HG02623 (cell line): ENCODE measurements around the gene RPL27A.

Experiments
- ATAC-seq: cut with Tn5 transposase; IDR thresholded peaks from one replicate; pipeline ENCODE4 v1.9.1; 2021; ENCODE audit warnings: moderate library complexity; ENCODE audit not compliant: unreplicated experiment

The RPL27A gene

DNA sequence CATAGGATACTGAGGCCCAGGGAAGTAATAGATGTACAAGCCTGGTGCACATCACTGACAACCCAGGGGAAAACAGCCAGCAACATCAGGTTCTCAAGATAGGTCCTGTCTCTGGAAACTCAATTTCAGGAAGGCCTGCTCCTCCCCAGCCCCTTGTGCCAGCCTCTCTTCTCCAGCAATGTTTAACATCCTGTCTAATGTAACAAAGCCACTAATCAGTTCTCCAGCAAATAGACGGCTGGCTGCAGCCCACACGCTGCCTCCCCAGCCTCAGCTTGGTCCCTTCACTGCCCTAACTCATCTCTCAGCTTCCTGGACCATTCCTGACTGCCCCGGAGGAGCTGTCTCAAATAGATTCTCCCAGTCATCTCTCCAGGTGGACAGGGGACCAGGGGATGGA is 37.8 kb downstream of the RPL27A start:
- ATAC-seq = no peak

DNA sequence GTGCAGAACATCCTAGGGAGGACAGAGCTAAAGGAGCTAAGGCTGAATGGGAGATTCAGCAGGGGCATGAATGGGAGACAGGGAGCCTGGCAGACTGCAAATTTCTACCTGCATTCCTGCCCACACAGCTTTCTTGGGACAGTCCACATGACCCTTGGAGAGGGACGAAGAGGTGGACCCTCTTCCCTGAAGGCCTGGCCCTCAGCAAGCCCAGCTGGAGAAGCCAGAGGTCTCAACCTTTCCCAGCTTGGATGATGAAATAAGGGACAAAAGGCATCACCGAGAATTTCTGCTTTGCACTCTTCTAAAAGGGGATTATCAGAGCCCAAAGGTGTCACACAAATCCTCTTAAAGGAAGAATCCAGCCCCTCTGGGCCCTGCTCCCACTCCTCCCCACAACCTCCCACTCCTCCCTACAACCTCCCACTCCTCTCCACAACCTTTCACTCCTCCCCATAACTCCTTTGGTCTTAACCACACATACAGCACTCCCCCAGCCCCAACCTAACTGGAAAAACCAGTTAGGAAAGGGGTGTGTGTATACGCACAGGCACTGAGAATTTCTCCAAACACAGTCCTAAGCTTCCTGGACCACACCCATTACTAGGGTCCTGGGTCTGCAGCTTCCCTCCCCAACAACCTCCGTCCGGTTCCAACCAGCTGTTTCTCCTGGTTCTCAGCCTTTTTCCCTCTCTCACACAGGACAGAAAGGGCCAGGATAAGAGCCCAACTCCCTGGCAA is 38.4 kb downstream of the RPL27A start:
- ATAC-seq = no peak

DNA sequence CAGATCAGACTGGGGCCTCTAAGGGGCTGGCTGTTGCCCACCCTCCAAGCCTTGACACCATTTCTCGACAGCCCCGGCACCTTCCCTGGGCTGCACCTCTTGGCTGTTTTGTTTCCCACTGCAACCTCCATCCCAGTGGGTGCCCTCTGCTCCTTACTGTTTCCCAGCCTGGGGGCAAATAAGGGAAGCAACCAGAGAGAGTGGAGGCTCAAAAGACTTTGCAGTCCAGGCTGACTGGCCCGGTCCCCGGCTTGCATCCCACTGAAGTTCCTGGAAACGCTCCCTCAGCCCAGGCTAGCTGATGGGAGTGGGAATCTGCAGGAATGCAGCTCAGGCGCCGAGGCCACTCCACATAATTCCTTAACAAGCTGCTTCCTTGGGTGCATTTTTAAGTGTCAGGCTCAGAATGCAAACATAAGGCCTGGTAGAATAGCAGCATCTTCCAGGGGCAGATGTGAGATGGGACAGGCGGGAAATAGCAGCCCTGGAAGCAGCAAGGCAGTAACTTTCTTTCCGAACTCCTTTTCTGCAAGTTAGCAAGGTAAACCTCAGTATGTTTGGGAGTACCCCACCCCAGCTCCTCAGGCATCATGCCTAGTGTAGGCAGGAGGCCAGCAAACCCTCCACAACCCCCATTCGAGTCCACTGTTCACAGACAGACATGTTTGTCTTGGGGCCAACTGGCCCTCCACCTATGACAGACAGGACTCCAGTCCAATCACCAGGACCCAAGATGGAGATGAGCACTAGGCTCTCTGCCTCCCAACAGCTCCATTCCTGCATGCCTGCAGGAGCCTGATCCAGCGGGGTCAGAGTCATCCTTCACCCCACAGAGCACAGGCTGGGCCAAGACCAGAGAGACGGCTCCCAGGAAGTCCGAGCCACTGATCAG is 39.3 kb downstream of the RPL27A start:
- no peak for ATAC-seq

DNA sequence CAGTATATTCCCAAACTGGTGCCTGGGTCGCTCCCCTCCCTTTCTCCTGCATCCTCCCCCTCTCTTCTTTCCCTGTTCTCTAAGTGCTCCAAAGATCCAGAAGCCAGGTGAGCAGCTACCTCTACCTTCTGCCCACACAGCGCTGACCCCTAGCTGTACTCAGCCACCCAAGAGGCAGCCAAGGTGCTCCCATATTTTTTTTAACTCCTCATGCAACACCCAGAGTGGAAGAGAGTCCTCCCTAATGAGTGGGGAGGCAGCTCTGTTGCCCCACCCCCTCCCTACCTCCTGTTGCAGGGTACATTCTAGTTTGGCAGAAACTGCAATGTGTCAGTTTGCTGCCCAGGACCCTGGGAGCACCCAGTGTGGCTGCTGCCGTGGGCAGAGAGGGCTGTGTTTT is 40.2 kb downstream of the RPL27A start:
- no peak for ATAC-seq

DNA sequence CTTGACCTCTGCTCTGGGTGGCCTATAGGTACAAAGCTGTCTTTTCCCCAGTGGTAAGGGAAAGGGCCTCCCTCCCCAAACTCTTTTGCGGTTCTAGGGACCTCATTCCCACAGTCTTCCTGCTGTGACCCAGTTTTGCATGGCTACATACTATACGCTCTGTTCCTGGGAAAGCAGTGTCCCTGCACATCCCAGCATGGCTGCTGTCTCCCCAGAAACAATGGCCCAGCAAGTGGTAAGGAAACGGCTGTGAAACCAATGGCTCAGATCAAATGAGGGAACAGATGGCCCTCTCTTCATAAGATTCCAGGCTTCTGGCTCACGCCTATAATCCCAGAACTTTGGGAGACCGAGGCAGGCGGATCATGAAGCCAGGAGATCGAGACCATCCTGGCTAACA is 41.1 kb downstream of the RPL27A start:
- no peak for ATAC-seq

DNA sequence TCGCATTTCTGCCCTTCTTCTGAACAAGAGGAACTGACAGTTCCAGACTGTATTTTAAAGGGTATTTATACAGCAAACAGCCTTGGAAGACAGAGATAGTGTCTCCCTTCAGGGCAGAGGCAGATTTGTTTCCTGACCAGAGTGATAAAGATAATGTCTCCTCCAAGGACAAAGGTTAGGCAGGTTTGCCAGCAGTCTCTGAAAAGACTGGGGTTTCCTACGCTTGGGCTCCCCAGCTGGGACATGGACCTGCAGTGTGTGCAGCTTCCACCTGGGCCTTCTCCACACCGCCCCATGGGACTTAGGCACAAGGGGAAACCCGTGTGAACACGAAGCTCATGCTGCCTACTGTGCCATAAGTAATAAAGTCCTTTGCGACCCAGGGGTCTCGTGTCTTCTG is 42.1 kb downstream of the RPL27A start:
- ATAC-seq = no peak

DNA sequence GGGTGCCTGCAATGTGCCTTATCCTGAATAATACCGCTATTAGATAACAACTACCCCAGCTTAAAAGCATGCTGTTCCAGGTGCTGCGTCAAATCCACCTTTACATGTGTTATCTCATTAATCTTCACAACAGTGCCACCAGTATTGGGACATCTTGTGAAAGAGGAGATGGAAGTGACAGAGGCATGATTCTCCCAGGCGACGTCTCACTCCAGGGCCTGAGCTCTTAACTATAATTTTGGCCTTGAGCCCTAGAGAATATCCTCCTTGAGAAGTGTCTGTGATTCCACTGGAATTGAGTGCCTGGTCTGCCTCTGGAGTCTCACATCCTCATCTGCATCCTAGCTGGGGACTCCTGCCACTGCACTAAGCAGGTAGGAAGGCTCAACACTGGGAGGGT is 43.8 kb downstream of the RPL27A start:
- ATAC-seq = no peak

DNA sequence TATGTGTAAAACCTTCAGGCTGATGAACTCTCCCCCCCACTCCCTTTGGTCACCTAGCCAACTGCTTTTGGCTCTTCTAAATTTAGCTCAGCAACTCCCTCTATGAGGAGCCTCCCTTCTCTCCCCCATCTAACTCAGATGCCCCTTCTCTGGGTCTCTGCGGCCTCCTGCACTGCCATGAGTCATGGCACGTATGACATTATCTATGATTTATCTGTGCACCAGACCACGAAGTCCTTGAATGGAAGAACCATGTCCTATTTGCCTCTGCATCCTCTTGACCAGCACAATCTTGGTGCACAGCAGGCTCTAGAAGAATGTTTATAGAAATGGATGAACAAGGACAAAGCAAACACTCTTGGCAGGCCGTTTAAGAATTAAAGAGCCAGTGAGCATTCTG is 46.0 kb downstream of the RPL27A start:
- no peak for ATAC-seq

DNA sequence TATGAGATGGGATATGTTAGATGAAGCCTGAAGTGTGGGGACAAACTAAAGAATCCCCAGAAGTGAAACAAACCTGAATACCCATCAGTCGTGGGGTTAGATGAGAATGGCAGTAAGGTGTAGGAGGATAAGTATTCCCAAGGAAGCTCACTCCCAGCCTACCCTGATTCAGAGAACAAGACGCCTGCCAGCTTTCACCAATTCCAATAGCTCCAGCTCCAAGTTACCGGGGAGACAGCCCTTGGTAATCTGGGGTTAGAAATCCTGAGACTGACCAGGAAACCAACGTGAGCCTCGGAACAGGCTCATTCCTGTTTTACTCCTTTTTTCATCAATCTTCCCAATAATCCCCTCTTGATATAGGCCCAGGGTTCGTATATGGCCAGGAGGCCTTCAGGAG is 46.5 kb downstream of the RPL27A start:
- no peak for ATAC-seq

DNA sequence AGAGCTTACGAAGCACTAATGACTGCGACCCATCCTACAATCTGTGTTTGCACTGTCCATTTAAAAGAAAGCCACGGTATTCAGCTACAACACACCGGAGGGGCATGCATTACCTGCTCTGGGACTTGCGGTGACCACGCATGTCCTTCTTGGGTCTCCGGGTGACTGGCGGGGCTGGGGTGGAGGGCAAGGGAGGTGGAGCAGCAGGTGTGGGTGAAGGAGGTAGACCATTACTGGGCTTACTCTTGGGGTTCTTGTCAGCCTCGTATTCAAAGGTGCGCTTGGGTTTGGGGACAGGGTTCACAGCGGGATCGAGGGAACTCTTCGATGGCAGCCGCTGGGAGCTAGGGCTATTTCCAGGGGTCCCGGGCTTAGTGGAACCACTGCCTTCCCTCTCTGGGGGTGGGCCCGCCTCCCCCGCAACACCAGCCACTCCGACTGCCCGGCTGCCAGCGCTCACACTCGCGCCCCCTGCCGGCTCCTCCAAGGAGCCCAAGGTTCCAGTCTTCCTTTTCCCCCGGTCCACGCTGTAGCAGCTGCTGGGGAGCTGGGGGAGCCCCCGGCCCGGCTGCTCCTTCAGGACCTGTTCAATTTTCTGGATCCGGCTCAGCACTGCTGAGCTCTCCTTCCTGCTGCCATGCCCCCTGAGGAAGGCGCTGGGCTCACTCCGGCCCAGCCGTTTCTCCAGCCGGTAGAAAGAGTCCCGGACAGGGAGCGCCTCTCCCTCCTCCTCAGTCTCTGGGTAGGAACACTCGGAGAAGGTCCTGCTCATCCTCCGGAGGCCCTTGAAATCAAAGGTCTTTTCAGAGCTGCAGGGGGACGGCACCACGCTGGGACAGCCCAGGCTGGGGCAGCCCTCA is 47.5 kb downstream of the RPL27A start:
- ATAC-seq = no peak

DNA sequence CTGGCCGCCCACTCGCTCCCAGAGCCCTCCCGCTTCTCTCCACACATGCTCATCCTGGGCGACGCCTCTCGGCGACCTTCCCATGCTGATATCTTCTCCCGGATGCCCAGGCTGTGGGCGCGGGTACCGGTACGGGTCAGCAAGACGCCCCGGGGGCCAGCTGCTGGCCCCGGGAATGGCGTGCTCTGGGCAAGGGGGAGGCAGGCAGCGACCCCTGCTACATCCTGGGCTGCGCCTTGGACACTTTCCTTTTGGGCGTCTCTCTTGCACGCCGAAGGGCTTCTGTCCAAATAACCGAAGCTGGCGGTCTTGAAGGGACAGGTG is 48.1 kb downstream of the RPL27A start:
- no peak for ATAC-seq

DNA sequence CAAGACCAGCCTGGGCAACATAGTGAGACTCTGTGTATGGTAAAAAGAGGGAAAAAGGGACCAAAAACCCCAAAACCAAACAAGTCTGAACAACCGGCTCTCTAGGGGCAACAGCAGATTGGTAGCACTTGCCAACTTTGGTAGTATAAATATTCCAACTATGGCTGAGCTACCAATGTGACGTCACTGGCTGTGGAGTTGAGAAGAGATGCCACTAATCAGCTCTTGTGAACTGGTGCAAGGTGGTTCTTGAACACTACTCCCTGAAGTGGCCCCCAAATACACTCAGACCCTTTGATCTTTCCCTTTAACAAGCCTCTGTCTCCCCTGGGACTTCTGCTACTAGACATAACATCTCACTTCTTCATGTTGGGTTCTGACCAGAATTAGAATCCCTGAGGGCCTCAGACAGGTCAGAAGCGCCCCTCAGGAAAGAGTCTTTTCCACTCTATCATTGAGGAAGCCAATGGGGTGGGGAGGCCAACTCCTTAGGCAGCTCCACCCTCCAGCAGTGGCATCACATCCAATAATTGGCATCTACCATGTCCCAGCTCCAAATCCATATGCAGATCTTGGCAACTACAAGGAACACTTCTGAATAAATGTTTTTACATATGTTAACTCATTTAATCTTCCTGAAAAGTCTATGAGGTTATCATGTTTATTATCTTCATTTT is 49.2 kb downstream of the RPL27A start:
- ATAC-seq = no peak

DNA sequence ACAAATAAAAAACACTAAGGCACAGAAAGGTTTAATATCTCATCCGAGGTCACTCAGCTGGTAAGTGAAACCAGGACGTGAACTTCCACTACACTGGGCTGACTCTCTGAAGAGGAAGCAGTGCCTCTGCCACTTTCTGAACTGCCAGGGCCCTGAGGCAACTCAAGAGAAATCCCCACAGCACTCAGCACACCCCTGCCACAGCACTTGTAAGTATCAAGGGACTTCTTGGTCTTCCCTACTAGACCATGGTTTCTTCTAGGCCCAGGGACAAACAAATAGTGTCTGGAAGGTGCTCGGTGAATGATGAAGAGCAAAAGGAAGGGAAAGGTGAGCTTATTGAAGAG is 49.7 kb downstream of the RPL27A start:
- peak; percentile 79 for ATAC-seq

DNA sequence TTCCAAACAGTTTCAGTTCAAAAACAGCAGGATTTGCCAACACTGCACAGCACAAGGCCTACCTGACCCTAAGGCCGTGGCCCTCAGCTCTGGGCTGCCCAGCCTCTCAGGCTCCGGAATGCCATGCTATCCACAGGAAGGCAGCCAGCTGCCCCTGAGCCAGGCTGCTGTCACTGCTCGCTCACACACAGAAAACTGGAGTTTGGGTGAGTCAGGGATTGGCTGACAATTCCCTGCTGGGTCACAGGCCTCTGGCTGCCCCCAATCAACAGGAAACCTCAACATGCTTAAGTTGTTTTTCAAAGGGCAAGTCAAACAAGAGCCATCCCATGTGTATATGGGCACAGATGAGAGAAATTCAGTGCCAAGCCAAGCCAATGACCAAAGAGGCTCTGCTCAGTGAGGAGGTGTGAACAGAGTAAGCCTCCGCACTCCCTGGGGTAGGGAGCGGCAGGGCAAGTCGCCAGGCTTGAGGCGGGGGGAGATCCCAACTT is 50.2 kb downstream of the RPL27A start:
- ATAC-seq = no peak

DNA sequence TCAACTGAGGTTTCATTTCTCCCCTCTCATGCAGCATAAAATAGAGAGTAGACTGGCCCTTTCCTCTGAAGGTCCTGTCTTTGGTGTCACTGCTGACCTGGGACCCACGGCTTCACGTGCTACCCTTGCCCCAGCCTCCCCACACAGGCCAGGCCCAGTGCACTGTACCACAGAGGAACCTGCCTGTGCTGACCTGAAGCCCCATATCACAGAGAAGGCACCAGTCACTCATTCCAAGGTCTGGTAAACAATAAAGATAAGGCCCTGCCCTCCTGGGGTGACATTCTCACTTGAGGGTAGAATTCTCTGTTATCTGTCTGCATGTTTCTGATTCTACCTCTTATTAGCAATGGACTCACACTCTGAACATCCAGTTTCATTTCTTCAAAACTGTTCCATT is 51.3 kb downstream of the RPL27A start:
- no peak for ATAC-seq

DNA sequence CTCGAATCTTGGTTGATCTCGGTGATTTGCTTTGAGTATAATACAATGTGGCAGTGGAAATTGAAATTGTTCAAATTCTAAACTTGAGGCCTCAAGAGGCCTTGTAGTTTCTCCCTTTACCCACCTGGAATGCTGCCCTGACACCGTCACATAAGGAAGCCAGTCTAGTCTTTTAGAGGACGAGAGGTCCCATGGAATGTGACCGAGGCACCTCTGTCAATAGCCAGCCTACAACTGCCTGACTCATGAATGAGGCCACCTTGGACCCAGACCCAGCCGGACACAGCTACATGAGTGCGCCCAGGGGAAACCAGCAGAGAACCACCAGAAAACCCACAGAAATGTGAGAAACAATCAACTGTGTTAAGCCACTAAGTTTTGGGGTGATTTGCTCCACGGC is 52.5 kb downstream of the RPL27A start:
- no peak for ATAC-seq

DNA sequence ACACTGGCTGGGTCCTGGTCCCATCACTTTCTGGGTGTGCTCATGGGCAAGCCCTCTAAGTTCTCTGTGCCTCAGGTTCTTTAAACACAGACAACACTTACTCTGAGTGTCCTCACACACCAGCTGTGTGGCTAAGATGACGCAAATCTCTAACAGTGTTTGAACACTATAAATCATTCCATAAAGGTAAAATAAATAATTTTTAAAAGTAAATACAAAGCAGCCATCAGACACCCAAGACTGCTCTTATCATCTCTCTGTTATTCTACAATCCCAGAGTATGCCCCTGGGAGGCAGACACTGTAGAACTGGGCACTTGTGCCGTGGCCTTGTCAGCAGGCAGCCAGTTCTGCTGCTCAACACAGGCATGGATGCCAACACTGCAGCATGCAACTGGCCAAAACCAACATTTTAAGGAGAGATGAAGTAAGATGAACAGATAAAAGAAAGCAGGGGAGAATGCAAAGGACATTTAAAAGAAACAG is 56.8 kb downstream of the RPL27A start:
- ATAC-seq = no peak
